Liver (tissue), 9 donors: ENCODE results near the gene SPTSSA. TPM values are rescaled to one million over a fixed set of nuclear protein-coding genes. Genes with fewer than 3 reads are reported as not detected.

Experiments
- DNase-seq: peaks from one replicate; pipeline ENCODE4 v3.0.0-alpha.2; 2017; ENCODE audit warnings: low spot score
- H3K27ac ChIP-seq, 2 donors: one replicate each; pipeline ENCODE4 v1.7.0; 2013; ENCODE audit warnings: inconsistent platforms in 2 of 2, low read length in 2 of 2, control low read depth in 1 of 2, low read depth in 1 of 2, mild to moderate bottlenecking in 1 of 2
- H3K27me3 ChIP-seq, 4 donors: one replicate each; pipeline versions ENCODE4 v1.6.1 to v1.7.0; 2013; ENCODE audit warnings: low read length in 3 of 4, inconsistent platforms in 1 of 4, mild to moderate bottlenecking in 1 of 4, moderate library complexity in 1 of 4; ENCODE audit not compliant: control insufficient read depth in 4 of 4, insufficient read depth in 4 of 4
- H3K36me3 ChIP-seq, 4 donors: one replicate each; pipeline versions ENCODE4 v1.6.1 to v1.7.0; 2013; ENCODE audit warnings: low read length in 3 of 4, mild to moderate bottlenecking in 3 of 4, low read depth in 1 of 4, moderate library complexity in 1 of 4; ENCODE audit not compliant: control insufficient read depth in 4 of 4, insufficient read depth in 3 of 4
- H3K4me1 ChIP-seq, 4 donors: one replicate each; pipeline versions ENCODE4 v1.6.1 to v1.7.0; 2013; ENCODE audit warnings: low read length in 3 of 4, mild to moderate bottlenecking in 3 of 4, moderate library complexity in 1 of 4; ENCODE audit not compliant: control insufficient read depth in 4 of 4, insufficient read depth in 4 of 4
- H3K4me3 ChIP-seq, 3 donors: one replicate each; pipeline versions ENCODE4 v1.6.1 to v1.7.0; 2013; ENCODE audit warnings: low read length in 3 of 3, control low read depth in 1 of 3, low read depth in 1 of 3, mild to moderate bottlenecking in 1 of 3
- H3K9ac ChIP-seq, 2 donors: one replicate each; pipeline ENCODE4 v1.7.0; 2013; ENCODE audit warnings: low read length in 2 of 2, mild to moderate bottlenecking in 2 of 2, moderate library complexity in 2 of 2, control low read depth in 1 of 2, low read depth in 1 of 2
- H3K9me3 ChIP-seq, 4 donors: one replicate each; pipeline versions ENCODE4 v1.6.1 to v1.7.0; 2013; ENCODE audit warnings: low read length in 3 of 4; ENCODE audit not compliant: control insufficient read depth in 4 of 4
- EGR1 ChIP-seq, 2 donors: IDR thresholded peaks; 2 replicates each; pipeline ENCODE4 v1.6.1; 2016 to 2018; ENCODE audit warnings: antibody characterized with exemption in 2 of 2, low read depth in 2 of 2
- FOXA1 ChIP-seq: IDR thresholded peaks from 2 replicates; pipeline ENCODE4 v1.6.1; 2016; ENCODE audit warnings: antibody characterized with exemption
- FOXA2 ChIP-seq: IDR thresholded peaks from 2 replicates; pipeline ENCODE4 v1.6.1; 2016; ENCODE audit warnings: antibody characterized with exemption
- HNF4A ChIP-seq, 2 donors: conservative IDR thresholded peaks; 2 replicates each; pipeline ENCODE4 v1.6.1; 2016; ENCODE audit warnings: antibody characterized with exemption in 2 of 2, mild to moderate bottlenecking in 2 of 2
- HNF4G ChIP-seq: IDR thresholded peaks from 2 replicates; pipeline ENCODE4 v1.6.1; 2016; ENCODE audit warnings: antibody characterized with exemption
- JUND ChIP-seq, 2 donors: IDR thresholded peaks; 2 replicates each; pipeline ENCODE4 v1.6.1; 2016; ENCODE audit warnings: antibody characterized with exemption in 2 of 2
- NR2F2 ChIP-seq: IDR thresholded peaks from 2 replicates; pipeline ENCODE4 v1.6.1; 2016; ENCODE audit warnings: antibody characterized with exemption
- RAD21 ChIP-seq, 2 donors: IDR thresholded peaks; 2 replicates each; pipeline ENCODE4 v1.6.1; 2016; ENCODE audit warnings: antibody characterized with exemption in 2 of 2, mild to moderate bottlenecking in 2 of 2
- RXRA ChIP-seq, 2 donors: IDR thresholded peaks; 2 replicates each; pipeline ENCODE4 v1.6.1; 2017 to 2018; ENCODE audit warnings: antibody characterized with exemption in 2 of 2, mild to moderate bottlenecking in 1 of 2
- SP1 ChIP-seq: IDR thresholded peaks from 2 replicates; pipeline ENCODE4 v1.6.1; 2018; ENCODE audit warnings: antibody characterized with exemption, mild to moderate bottlenecking
- TAF1 ChIP-seq: conservative IDR thresholded peaks from 2 replicates; pipeline ENCODE4 v1.6.1; 2016; ENCODE audit warnings: antibody characterized with exemption, mild to moderate bottlenecking
- WGBS: extraction: QIAGEN DNeasy Blood & Tissue Kit; methylation state at CpG from one replicate; pipeline ENCODE4 v1.1.7; 2013; 5-methylcytosine and 5-hydroxymethylcytosine counted together
- polyA plus RNA-seq, 2 donors: library from polyadenylated mRNA; stranded (reverse) in 1 of 2; unstranded in 1 of 2; fragments of 200-250 nt in 1 of 2; fragments of >200 nt in 1 of 2; fragmentation: Nextera tagmentation in 1 of 2; extraction: Ambion mirVana in 1 of 2; gene quantifications; one replicate each; pipeline versions ENCODE4 v1.2.1 to v1.2.3, GENCODE V29; 2013 to 2015
- total RNA-seq, 2 donors: library from RNA; depleted of rRNA; stranded (reverse); fragments of >200 nt; gene quantifications; one replicate each; pipeline ENCODE4 v1.2.3, GENCODE V29; 2014
- TF ChIP-seq, protein P1 (sequence below): IDR thresholded peaks from 2 replicates; pipeline ENCODE4 v1.6.1; 2016; ENCODE audit warnings: antibody characterized with exemption
- TF ChIP-seq, protein P2 (sequence below): fragments of 150-350 bp; IDR thresholded peaks from 2 replicates; pipeline ENCODE4 v1.5.1; 2017; ENCODE audit warnings: improper control_type of control experiment, low read depth, low read length; ENCODE audit not compliant: missing input control
- TF ChIP-seq, protein P3 (sequence below): IDR thresholded peaks from 2 replicates; pipeline ENCODE4 v1.6.1; 2016; ENCODE audit warnings: antibody characterized with exemption
- donor health status: healthy.
- donor health status: healthy.
- donor health status: healthy.
- donor health status: healthy.
- donor health status: healthy.

SPTSSA gene
- total and polyA plus RNA-seq, 4 donors: 9.5 to 15.2 (median 12.1) TPM

DNA sequence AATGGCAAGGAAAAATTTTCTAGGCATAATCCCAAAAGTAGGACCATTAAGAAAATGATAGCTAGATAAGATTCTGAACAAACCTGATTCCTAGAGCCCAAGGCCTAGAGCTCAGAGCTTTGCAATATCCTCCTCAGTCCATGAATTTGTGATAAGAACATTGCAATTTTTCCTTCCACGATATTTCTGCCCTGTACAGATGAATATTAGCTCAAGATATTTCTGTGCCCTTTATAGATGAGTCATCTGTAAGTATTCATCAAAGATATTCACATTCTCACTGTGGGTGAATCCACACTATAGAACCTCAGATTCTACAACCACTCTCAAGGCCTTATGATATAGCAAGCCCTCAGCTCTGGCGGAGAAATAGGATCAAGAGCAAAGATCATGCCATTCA, 40.0 kb upstream of the SPTSSA start:
- Histone ChIP-seq H3K27ac (no peak overlapping the region), H3K9me3 (no peaks in the 10 kb centered on the region), H3K27me3 (no peaks in the 10 kb centered on the region), H3K4me1 (peaks cover 0 to 16% (median 5%) of the 10 kb centered on the region in 4 donors), H3K4me3 (no peak overlapping the region), H3K36me3 (no peaks in the 10 kb centered on the region), H3K9ac (no peak overlapping the region)
- 91% methylated on average over 2 of the region's 2 CpGs for WGBS
- TF ChIP-seq EGR1 (IDR thresholded peaks at IDR 0.05; ENCODE audit: low read depth in 2 of 2) (no peak), JUND (IDR thresholded peaks at IDR 0.05) (no peak), RXRA (IDR thresholded peaks at IDR 0.05) (no peak), SP1 (no peak), RAD21 (IDR thresholded peaks at IDR 0.05) (no peak), HNF4A (conservative IDR thresholded peaks at IDR 0.05) (no peak), FOXA2 (no peak), TAF1 (no peak), HNF4G (no peak), FOXA1 (no peak)
- TF ChIP-seq, protein P1, sequence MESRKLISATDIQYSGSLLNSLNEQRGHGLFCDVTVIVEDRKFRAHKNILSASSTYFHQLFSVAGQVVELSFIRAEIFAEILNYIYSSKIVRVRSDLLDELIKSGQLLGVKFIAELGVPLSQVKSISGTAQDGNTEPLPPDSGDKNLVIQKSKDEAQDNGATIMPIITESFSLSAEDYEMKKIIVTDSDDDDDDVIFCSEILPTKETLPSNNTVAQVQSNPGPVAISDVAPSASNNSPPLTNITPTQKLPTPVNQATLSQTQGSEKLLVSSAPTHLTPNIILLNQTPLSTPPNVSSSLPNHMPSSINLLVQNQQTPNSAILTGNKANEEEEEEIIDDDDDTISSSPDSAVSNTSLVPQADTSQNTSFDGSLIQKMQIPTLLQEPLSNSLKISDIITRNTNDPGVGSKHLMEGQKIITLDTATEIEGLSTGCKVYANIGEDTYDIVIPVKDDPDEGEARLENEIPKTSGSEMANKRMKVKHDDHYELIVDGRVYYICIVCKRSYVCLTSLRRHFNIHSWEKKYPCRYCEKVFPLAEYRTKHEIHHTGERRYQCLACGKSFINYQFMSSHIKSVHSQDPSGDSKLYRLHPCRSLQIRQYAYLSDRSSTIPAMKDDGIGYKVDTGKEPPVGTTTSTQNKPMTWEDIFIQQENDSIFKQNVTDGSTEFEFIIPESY: no peak
- TF ChIP-seq, protein P2, sequence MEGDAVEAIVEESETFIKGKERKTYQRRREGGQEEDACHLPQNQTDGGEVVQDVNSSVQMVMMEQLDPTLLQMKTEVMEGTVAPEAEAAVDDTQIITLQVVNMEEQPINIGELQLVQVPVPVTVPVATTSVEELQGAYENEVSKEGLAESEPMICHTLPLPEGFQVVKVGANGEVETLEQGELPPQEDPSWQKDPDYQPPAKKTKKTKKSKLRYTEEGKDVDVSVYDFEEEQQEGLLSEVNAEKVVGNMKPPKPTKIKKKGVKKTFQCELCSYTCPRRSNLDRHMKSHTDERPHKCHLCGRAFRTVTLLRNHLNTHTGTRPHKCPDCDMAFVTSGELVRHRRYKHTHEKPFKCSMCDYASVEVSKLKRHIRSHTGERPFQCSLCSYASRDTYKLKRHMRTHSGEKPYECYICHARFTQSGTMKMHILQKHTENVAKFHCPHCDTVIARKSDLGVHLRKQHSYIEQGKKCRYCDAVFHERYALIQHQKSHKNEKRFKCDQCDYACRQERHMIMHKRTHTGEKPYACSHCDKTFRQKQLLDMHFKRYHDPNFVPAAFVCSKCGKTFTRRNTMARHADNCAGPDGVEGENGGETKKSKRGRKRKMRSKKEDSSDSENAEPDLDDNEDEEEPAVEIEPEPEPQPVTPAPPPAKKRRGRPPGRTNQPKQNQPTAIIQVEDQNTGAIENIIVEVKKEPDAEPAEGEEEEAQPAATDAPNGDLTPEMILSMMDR: no peak
- TF ChIP-seq, protein P3, sequence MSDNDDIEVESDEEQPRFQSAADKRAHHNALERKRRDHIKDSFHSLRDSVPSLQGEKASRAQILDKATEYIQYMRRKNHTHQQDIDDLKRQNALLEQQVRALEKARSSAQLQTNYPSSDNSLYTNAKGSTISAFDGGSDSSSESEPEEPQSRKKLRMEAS: no peak
- DNase-seq: no peak

DNA sequence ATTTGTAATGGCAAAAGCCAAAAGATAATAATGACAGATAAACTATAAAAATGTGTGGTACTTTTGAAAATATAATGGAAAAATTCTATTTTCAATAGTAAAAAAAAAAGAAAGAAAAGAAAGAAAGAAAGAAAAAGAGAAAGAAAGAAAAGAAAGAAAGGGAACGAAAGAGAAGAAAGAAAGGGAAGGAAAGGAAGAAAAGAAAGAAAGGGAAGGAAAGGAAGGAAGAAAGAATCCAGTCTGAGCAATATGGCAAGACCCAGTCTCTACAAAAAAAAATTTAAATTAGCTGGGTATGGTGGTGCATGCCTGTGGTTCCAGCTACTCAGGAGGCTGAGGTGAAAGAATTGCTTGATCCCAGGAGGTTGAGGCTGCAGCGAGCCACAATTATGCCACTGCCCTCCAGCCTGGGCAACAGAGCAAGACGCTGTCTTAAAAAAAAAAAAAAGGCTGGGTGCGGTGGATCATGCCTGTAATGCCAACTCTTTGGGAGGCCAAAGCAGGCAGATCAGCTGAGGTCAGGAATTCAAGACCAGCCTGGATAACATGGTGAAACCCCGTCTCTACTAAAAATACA, 39.1 kb upstream of the SPTSSA start:
- no peak for DNase-seq
- Histone ChIP-seq H3K27ac (no peak overlapping the region), H3K4me1 (peaks cover 0 to 16% (median 5%) of the 10 kb centered on the region in 4 donors), H3K27me3 (no peaks in the 10 kb centered on the region), H3K9ac (no peak overlapping the region), H3K4me3 (no peak overlapping the region), H3K9me3 (no peaks in the 10 kb centered on the region), H3K36me3 (no peaks in the 10 kb centered on the region)
- WGBS: 98% methylated on average over 4 of the region's 5 CpGs
- TF ChIP-seq NR2F2 (no peak), FOXA2 (no peak)
- TF ChIP-seq, protein P2: no peak
